HG03460 (cell line): ENCODE results near the gene RPS2.

Source experiments
- ATAC-seq: cut with Tn5 transposase; IDR thresholded peaks from one replicate; pipeline ENCODE4 v1.9.1; 2021; ENCODE audit not compliant: unreplicated experiment

RPS2 gene

DNA sequence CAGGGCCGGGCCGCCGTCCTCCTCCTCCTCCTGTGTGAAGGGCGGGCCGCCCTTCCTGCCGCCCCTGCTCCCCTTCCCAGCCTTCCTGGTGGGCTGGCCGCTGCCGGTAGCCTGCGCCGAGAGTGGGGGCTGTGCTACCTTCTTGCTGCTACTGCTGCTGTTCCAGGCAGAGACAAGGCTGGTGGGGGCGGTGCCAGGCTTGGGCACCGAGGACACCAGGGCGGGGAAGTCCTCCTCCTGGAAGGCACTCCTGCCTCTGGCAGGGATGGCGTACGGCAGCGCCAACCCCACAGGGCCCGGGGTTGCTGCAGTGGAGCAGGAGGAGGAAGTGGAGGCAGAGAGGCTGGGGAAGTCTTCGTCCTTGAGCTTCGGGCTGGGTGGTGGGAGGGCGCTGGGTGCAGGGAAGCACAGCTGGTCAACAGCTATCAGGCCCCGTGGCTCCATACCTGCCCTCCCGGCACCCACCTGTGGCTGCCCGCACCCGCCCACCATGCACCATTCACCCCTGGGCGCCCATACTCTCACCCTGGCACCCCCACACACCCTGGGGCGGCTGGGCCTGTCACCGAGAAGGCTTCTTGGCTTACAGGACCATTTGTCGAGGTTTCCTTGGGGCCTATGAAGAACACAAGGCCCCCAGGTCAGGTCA is 35.4 kb upstream of the RPS2 start:
- no peak for ATAC-seq

DNA sequence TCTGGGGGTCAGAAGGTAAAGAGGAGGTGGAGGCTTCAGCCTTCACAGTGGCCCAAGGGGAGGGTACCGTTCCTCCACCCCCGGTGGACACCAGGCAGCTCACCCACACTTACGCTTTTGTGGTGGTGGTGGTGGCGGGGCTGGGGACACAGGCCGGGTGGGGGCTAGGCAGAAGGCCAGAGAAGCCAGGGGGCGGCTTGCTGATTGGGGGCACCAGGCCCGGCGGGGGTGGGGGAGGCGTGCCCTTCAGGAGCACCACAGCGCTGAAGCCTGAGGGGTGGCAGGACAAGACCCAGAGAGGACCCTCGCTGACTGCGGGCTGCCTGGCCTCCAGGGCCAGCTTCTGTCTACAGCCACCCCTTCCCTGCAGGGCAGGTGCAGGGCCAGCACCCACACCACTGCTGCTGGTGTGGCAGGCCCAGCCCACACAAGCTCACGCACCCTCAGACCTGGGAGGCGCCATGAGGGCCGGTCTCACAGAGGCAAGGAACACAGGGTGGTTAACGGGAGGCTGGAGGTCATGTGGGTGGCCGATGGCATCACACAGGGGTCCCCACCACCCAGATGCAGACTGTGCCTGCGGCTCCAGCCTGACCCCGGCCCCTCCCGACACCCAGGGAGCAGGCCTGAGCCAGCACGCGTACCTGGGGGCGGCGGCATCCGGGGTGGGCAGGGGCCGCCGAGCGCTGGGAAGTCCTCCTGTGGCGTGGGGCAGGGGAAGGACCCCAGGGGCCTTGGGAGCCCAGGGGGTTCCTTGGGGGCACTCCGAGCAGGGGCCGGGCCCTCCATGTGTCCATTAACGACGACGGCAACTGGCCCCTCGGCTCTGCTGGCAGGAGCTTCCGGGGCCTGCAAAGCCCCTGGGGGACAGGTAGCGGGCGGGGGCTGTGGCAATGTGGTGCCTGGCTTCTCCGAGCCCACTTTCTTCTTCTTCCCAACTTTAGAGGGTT is 34.5 kb upstream of the RPS2 start:
- ATAC-seq: no peak

DNA sequence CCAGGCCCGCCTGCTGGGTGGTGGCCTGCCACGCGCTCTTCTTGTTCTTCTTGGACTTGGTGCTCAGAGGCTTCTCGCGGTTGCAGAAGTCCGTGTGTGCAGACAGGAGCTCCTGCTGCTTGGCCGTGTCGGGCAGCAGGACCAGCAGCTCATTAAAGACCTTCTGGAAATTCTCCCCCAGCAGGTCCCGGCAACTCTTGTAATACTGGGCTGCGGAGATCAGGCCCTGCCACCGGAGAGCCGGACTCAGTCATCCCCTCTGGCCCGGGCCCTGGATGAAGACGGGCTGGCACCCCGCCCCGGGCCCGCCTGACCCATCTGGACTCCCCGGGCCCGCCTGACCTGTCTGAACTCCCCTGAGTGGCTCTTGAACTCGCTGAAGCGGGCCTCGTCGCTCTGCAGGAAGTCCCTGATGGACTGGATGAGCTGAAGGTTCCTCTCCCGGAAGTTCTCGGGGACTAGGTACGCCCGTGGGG is 33.8 kb upstream of the RPS2 start:
- no peak for ATAC-seq

DNA sequence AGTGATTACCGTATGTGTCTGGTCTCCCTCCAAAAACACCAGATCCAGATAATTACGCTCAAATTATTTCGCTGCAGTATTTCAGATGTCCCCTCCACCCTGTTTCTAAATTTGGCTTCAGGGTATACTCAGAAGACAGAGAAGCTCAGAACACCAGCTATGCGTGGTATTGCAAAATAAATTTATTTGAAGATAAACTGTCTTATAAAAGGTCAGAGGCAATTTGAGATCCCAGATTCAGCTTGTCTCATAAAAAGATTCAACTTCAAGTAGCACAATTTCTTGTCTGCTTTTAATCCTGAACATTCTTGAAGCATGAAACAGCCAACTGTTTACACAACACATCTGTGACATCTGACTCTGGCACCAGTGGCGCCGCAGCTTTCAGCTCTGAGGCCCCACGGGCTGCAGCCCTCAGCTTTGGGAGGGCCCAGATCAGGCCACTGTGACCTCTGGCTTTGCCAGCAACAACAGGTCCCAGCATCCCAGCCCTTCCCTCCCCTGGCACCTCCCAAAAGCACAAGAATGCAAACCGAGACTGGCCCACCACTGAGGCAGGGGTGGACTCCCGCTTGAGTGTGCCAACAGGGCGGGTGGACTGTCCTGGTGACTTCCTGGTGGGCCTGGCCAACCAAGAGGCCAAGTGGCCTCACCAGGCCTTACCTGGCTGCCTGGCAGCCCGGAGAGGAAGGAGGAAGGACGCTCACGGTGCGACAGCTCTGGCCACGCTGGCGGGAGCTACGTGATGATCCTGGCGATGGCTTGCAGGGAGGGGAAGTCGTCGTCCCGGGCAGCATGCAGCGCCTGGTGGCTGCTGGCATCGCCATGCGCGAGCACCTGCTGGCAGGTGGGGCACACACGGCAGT is 33.1 kb upstream of the RPS2 start:
- ATAC-seq: no peak

DNA sequence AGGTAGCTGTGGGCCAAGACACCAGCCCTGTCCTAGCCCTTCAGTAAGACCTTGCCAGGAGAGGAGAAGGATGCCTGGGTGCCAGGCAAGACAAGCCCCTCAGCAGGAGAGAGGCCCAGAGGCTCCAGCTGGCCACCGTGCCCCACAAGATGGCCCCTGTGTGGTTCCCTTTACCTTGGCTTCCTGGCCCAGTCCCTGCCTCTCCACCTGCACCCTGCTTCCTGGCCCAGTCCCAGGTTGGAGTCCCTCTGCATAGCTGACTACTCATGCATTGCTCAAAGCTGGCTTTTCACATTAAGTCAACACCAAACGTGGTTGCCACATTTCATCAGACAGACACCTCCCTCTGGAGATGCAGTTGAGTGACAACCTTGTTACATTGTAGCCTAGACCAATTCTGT is 29.1 kb upstream of the RPS2 start:
- ATAC-seq: no peak

DNA sequence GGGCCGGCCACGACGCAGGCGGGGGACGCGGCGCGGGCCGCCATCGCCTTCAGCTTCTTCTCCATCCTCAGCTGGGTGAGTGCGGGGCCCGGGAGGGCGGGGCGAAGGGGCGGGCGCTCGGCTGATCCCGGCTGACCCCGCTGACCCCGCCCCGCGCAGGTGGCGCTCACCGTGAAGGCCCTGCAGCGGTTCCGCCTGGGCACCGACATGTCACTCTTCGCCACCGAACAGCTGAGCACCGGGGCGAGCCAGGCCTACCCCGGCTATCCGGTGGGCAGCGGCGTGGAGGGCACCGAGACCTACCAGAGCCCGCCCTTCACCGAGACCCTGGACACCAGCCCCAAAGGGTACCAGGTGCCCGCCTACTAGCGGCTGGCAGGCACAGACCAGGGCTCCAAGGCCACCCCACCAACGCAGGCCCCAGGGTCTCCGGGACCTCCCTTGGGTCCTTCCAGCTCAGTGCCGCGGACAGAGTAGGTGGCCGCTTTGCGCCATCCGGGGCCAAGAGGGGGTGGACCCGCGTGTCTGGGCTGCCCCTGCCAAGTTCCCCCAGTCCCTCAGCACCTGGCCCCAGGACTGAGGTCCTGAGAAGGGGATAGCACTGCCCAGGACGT is 28.2 kb upstream of the RPS2 start:
- no peak for ATAC-seq

DNA sequence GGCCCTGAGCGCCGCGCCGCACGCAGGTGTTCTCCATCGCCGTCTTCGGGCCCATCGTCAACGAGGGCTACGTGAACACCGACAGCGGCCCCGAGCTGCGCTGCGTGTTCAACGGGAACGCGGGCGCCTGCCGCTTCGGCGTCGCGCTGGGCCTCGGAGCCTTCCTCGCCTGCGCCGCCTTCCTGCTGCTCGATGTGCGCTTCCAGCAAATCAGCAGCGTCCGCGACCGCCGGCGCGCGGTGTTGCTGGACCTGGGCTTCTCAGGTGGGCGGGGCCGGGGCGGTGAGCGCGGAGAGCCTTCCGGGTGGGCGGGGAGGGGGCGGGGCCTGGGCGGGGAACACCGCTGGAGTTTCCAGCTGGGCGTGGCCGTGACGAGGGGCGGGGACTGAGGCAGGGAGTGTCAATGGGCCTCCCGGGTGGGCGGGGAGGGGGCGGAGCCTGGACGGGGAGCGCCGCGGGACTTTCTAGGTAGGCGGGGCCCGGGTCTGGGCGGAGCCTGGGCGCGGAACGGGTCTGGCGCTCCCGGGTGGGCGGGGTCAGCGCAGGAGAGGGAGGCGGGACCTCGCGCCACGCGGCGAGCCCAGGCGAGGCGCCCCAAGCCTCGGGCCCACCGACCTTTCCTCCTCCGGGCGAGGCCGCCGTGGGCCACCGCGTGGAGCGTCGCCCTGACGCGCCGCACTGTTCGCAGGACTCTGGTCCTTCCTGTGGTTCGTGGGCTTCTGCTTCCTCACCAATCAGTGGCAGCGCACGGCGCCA is 27.5 kb upstream of the RPS2 start:
- ATAC-seq: peak; percentile 39

DNA sequence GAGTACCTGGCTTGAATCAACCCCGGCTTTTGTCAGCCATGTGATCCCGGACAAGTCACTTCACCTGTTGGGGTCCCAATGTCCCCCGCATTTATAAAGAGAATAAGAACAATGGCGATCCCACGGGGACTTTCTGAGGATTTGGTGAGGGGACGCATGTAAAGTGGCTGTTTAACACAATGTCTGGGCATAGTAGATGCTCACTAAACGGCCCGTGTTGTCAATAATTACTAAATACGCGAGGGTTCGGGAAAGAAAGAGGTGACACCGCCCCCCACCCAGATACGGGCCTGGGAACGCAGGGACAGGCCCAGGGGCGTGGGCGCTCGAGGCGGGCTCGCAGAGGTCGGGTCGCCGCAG is 26.9 kb upstream of the RPS2 start:
- ATAC-seq: no peak

DNA sequence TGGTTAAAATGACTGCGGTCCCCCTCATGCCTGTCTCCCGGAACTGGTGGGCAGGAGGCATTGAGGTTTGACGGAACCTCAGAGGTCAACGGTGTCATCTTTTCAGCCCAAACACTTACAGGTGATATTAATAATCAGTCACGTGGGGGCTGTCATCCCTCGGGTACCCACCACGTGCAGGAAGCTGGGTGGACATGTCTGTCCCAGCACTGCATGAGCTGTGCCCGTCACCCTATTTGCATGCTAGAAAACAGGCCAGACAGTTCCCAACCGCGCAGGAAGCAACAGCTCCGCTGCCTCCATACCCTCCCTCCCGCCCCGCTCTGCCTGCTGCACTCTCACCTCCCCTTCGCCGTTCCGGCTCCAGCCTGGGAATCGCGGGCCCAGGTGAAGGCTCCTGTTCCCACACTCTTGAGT is 26.5 kb upstream of the RPS2 start:
- ATAC-seq: no peak

DNA sequence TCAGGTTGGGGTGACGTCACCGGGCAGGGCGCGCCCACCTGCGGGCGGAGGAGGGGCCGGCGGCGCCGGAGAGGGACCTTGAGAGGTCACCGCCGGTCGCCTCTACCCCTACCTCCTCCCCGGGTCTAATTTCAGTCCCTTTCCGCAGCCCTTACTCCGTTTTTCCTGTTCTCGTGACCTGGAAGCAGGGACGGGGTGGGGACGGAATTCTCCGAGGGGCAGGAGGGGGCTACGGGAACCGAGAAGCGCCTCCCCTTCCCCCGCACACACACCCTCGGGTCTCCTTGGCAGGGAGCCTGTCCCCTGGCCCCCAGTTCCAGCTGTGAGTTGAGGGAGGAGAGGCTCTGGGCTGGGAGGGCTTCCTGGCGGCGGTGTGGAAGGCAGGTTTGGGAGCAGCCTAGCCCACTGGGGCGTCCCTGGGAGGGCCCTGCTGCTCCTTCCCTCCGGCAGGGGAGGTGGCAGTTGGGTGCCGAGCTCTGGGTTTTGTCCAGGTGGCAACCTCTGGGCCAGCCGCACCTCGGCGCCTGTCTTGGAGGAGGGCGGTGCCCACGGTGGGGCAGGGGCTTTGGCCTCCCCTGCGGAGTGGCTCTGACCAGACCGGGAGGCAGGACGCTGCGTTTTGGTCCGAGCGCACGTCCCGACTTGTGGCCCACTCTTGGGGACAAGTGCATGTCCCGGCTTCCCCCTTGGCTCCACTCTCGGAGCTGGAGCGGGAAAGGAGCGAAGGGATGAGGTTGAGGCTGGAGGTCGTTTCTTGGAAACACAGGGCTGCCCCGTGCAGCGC is 25.9 kb upstream of the RPS2 start:
- no peak for ATAC-seq

DNA sequence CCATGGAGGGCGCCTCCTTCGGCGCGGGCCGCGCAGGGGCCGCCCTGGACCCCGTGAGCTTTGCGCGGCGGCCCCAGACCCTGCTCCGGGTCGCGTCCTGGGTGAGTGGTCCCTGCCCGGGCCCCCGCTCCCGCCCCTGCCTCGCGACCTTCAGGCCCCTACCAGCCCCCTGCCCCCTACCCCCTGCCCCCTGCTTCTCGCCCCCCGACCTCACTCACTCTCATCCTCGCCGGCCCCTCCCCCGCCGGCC is 25.4 kb upstream of the RPS2 start:
- ATAC-seq: no peak

DNA sequence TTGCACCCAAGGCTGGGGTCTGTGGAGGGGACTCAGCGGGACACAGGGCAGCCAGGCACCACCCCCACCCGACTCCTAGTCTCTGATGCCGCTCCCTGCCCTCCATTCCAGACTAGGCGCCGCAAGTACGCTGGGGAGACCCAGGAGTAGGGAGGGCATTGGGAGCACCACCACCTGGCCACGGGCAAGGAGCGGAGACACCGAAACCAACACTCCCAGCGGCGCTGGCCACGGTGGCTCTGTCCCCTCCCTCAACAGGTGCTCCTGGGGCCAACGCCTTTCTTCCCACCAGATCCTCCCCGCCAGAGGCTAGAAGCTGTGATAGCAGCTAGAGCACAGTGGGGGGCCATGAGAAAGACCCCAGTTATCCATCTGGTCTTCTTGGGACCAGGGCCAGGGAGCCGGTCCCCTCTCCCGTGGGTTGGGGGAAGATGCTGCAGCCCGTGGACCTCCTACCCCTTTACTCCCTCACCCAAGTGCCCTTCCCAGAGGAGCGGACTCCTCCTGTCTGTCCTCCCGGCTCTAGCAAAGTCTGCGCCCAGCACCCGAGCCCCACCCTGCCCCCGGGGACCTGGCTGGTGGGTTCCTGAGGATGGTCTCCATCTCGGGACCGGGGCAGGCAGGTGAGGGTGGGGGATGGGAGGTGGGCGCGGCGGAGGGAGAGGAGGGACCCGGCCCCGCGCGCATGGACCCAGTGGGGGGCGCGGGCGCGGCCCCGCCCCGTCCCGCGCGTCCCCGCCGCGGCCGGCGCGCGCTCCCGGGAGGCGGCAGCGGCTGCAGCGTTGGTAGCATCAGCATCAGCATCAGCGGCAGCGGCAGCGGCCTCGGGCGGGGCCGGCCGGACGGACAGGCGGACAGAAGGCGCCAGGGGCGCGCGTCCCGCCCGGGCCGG is 24.8 kb upstream of the RPS2 start, which contains the start of gene SYNGR3:
TSS of gene SYNGR3 (plus strand) at position 762 of the 892 bp plus-strand sequence. CDS start 133 bp downstream, outside the sequence.
- no peak for ATAC-seq

DNA sequence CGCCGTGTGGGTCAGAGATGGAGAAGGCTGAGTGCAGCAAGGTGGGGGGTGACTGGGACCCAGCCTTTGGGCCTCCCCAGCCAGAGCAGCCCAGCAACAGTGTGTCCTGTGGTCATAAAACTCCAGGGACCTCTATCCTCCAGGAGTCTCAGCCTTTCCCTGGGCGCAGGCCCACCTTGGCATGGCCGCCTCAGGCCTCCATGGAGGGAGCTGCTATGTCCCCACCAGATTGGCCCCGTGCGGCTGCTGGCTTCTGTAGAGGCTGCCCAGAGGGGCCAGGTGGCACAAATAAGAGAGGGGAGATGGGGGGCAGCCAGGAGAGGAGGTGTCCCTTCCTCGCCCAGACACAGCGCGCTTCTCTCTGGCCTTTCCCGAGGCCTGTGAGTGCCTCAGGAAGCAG is 22.6 kb upstream of the RPS2 start:
- no peak for ATAC-seq

DNA sequence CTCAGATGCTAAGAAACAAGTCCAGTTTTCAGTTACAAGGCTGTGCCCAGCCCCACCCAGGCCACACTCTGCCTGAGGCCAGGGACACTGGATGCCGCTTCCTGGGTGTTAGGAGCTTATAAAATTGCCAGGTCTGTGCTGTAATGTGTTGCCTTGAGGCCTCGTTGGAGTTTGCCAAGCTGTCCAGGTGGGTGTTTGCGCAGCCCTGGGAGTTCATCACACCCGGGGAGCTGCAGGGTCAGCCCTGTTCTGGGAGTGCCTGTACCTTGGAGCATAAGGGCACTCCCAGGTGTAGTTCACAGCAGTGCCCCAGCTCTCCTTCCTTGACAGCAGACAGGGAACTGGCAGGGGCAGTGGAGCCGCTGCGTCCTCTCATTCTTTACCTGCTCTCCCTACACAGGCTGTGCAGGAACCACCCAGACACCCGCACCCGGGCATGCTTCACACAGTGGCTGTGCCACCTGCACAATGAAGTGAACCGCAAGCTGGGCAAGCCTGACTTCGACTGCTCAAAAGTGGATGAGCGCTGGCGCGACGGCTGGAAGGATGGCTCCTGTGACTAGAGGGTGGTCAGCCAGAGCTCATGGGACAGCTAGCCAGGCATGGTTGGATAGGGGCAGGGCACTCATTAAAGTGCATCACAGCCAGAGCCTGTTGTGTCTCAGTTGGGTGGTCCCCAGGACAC is 21.0 kb upstream of the RPS2 start:
- ATAC-seq: no peak

DNA sequence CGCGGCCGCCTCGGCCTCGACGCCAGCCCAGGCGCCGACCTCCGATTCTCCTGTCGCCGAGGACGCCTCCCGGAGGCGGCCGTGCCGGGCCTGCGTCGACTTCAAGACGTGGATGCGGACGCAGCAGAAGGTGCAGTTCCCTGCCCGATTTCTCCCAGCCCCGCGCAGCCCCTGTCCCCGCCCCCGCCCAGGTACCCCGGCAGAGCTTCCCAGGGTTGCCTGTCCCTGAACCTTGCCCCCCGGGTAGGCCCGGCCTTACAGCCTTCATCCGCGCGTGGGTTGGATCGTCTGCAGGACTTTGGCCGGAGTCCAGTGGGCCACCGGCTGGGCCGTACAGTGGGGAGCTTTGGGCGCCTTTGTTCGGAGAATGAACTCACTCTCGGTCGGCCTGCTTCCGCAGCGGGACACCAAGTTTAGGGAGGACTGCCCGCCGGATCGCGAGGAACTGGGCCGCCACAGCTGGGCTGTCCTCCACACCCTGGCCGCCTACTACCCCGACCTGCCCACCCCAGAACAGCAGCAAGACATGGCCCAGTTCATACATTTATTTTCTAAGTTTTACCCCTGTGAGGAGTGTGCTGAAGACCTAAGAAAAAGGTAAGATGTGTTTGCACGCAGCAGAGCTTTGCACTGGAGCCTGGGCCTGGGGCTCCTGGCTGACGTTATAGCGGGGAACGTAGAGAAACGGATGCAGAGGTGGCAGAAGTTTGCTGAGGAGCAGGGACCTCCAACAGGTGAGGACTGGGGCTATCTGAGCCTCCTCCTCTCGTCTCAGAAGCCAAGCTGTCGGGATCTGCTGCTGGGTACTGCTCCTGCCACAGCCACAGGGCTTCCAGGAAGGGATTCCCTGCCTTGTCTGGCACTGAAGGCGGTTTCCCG is 20.0 kb upstream of the RPS2 start:
- no peak for ATAC-seq

DNA sequence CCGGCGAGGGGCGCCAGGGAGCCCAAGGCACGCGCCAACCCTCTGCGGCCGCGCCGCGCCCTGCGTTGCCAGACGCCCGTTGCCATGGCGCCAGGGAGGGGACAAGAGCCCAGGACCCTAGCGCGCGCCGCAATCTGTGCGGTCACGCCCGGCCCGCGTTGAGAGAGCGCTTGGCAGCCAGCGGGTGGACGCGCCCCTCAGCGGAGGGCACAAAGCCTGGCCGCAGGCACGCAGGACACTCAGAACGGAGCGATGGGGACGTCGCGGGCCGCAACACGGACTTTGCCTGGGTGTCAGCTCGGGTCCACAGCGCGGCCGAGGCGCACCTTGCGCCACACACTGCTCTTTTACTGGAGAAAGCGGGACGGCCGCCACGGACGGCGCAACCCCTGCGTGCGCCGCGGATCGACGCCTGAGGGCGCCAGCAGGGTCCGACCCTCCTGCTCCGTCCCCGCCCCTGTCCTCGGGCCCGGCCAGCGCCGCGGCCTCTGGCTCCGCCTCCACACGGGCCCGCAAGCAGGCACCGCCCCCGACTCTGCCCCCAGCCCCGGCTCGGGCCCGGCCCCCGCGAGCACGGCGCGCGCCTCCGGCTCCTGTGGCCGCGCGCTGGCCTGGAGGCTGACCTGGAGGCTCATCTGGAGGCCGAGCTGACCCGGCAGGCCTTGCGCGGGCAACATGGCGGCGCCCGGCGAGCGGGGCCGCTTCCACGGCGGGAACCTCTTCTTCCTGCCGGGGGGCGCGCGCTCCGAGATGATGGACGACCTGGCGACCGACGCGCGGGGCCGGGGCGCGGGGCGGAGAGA is 19.1 kb upstream of the RPS2 start, which contains the start of gene GFER:
TSS of gene GFER (plus strand) at position 650 of the 803 bp plus-strand sequence. CDS start at position 676, 26 bp downstream.
- ATAC-seq: peak; percentile 66
